ENCODE results near the gene CDH13.

DNA sequence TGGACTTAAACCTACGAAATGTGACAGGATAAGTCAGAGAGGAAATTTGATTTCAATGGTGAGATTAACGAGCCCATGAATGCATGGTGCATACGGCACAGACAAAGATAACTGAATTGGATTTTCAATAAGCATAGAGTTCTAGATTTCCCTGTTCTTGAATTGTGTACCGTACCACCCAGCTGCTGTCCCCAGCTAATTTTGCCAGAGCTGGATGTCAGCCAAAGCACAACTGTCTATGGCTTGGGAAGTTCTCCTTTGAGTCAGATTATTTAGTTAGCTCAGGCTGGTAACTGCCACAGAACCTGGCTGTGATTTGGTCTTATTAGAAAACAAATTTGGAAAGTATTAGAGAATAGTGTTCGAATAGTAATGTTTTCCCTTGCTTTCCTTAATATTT, 143.1 kb downstream of the CDH13 start:
- TF ChIP-seq, protein P1, sequence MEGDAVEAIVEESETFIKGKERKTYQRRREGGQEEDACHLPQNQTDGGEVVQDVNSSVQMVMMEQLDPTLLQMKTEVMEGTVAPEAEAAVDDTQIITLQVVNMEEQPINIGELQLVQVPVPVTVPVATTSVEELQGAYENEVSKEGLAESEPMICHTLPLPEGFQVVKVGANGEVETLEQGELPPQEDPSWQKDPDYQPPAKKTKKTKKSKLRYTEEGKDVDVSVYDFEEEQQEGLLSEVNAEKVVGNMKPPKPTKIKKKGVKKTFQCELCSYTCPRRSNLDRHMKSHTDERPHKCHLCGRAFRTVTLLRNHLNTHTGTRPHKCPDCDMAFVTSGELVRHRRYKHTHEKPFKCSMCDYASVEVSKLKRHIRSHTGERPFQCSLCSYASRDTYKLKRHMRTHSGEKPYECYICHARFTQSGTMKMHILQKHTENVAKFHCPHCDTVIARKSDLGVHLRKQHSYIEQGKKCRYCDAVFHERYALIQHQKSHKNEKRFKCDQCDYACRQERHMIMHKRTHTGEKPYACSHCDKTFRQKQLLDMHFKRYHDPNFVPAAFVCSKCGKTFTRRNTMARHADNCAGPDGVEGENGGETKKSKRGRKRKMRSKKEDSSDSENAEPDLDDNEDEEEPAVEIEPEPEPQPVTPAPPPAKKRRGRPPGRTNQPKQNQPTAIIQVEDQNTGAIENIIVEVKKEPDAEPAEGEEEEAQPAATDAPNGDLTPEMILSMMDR (IDR thresholded peaks at IDR 0.05; ENCODE audit: insufficient read depth, low read length): no peak
- TF ChIP-seq POLR2AphosphoS5 (IDR thresholded peaks at IDR 0.05; ENCODE audit: low read depth) (no peak), SPI1 (IDR thresholded peaks at IDR 0.05; ENCODE audit: borderline replicate concordance, low read depth) (no peak)
- TF ChIP-seq, protein P2, sequence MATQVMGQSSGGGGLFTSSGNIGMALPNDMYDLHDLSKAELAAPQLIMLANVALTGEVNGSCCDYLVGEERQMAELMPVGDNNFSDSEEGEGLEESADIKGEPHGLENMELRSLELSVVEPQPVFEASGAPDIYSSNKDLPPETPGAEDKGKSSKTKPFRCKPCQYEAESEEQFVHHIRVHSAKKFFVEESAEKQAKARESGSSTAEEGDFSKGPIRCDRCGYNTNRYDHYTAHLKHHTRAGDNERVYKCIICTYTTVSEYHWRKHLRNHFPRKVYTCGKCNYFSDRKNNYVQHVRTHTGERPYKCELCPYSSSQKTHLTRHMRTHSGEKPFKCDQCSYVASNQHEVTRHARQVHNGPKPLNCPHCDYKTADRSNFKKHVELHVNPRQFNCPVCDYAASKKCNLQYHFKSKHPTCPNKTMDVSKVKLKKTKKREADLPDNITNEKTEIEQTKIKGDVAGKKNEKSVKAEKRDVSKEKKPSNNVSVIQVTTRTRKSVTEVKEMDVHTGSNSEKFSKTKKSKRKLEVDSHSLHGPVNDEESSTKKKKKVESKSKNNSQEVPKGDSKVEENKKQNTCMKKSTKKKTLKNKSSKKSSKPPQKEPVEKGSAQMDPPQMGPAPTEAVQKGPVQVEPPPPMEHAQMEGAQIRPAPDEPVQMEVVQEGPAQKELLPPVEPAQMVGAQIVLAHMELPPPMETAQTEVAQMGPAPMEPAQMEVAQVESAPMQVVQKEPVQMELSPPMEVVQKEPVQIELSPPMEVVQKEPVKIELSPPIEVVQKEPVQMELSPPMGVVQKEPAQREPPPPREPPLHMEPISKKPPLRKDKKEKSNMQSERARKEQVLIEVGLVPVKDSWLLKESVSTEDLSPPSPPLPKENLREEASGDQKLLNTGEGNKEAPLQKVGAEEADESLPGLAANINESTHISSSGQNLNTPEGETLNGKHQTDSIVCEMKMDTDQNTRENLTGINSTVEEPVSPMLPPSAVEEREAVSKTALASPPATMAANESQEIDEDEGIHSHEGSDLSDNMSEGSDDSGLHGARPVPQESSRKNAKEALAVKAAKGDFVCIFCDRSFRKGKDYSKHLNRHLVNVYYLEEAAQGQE (IDR thresholded peaks at IDR 0.05; ENCODE audit: insufficient replicate concordance, low read depth): no peak
